Neural cell (in vitro differentiated cells): Measurements from ENCODE around the gene TGFBRAP1.

Source experiments
- EZH2 ChIP-seq: fragments of 200-600, 300-800 bp; shearing (Covaris generic), sonication (generic); IDR thresholded peaks from 2 replicates; pipeline ENCODE4 v1.6.1; 2014; ENCODE audit warnings: antibody characterized with exemption, low read length, borderline replicate concordance, mild to moderate bottlenecking; ENCODE audit not compliant: insufficient read depth, poor library complexity, severe bottlenecking
- POLR2AphosphoS5 ChIP-seq: IDR thresholded peaks from 2 replicates; pipeline ENCODE4 v1.6.1; 2012
- TAF1 ChIP-seq: IDR thresholded peaks from 2 replicates; pipeline ENCODE4 v1.6.1; 2012; ENCODE audit warnings: low read depth
- TF ChIP-seq, protein P1 (sequence below): fragments of 450-650 bp; IDR thresholded peaks from 2 replicates; pipeline ENCODE4 v1.5.1; 2014; ENCODE audit warnings: antibody characterized with exemption, mild to moderate bottlenecking, moderate library complexity; ENCODE audit not compliant: poor library complexity, severe bottlenecking

DNA sequence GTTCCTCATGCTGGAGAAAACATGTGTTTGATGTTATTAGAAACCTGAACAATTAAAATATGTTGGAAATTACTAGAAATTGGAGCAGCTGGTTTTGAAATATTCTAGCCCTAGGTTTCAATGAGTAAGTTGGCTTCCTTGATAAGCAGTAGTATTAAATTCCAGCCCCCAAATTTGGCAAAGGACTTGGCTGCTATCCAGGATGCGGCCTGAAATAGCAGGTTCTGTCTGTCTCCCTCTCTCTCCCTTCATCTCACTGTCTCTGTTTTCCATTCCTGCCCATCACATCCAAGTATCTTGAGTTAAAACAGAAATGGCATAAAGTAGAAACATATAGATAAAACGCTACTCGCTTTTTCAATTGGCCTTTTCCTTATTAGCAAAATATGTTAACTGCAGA is 108.9 kb downstream of the TGFBRAP1 start:
- TF ChIP-seq, protein P1, sequence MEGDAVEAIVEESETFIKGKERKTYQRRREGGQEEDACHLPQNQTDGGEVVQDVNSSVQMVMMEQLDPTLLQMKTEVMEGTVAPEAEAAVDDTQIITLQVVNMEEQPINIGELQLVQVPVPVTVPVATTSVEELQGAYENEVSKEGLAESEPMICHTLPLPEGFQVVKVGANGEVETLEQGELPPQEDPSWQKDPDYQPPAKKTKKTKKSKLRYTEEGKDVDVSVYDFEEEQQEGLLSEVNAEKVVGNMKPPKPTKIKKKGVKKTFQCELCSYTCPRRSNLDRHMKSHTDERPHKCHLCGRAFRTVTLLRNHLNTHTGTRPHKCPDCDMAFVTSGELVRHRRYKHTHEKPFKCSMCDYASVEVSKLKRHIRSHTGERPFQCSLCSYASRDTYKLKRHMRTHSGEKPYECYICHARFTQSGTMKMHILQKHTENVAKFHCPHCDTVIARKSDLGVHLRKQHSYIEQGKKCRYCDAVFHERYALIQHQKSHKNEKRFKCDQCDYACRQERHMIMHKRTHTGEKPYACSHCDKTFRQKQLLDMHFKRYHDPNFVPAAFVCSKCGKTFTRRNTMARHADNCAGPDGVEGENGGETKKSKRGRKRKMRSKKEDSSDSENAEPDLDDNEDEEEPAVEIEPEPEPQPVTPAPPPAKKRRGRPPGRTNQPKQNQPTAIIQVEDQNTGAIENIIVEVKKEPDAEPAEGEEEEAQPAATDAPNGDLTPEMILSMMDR, result no peak
- TF ChIP-seq POLR2AphosphoS5 (no peak), EZH2 (no peak), TAF1 (no peak)
